ENCODE measurements around the gene SRI.

DNA sequence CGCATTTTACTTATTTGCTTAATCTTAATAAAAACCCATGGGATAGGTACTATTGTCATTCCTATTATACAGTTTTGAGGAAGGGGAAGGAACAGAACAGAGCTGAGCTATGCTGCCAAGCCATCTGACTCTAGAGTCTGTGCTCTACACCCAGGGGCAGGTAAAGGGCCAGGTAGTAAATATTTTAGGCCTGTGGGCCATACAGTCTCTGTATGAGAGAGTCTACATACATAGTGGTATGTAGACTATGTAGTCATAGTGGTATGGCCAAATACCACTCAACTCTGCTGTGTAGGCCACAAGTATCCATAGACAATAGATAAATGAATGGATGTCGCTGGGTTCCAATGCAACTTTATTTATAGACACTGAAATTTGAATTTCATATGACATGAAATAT lies 3.4 kb upstream of the SRI start:
- TF ChIP-seq, protein P1, sequence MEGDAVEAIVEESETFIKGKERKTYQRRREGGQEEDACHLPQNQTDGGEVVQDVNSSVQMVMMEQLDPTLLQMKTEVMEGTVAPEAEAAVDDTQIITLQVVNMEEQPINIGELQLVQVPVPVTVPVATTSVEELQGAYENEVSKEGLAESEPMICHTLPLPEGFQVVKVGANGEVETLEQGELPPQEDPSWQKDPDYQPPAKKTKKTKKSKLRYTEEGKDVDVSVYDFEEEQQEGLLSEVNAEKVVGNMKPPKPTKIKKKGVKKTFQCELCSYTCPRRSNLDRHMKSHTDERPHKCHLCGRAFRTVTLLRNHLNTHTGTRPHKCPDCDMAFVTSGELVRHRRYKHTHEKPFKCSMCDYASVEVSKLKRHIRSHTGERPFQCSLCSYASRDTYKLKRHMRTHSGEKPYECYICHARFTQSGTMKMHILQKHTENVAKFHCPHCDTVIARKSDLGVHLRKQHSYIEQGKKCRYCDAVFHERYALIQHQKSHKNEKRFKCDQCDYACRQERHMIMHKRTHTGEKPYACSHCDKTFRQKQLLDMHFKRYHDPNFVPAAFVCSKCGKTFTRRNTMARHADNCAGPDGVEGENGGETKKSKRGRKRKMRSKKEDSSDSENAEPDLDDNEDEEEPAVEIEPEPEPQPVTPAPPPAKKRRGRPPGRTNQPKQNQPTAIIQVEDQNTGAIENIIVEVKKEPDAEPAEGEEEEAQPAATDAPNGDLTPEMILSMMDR (IDR thresholded peaks at IDR 0.05; ENCODE audit: low read depth, low read length): no peak
- no peak for TF ChIP-seq POLR2A (IDR thresholded peaks at IDR 0.05; ENCODE audit: extremely low read depth, insufficient read length)
- TF ChIP-seq MYC (IDR thresholded peaks at IDR 0.05; ENCODE audit: low read depth, low read length): no peak
